Activated T-cell treated with anti-CD3 and anti-CD28 coated beads, Interleukin-2, amount 50 U/mL, for 4 hours (primary cell): ENCODE data around the gene DDIT3. TPM values are rescaled to one million over a fixed set of nuclear protein-coding genes. Genes with fewer than 3 reads are reported as not detected.

Source experiments
- ATAC-seq, 2 donors: fragments of 200-7000 bp; cut with Tn5 transposase; one replicate each; pipeline ENCODE4 v1.10.0; 2021
- DNase-seq: peaks from one replicate; pipeline ENCODE4 v3.0.0-alpha.2; 2020
- H3K27me3 Mint-ChIP-seq: one replicate; pipeline ENCODE4 v1.8.0; 2021; ENCODE audit warnings: low read depth, mixed read lengths
- H3K36me3 Mint-ChIP-seq: one replicate; pipeline ENCODE4 v1.8.0; 2022; ENCODE audit warnings: mixed read lengths; ENCODE audit not compliant: insufficient read depth
- H3K4me1 Mint-ChIP-seq: one replicate; pipeline ENCODE4 v1.8.0; 2021; ENCODE audit warnings: low read depth, mixed read lengths
- H3K4me3 Mint-ChIP-seq: one replicate; pipeline ENCODE4 v1.8.0; 2021; ENCODE audit warnings: mild to moderate bottlenecking, moderate library complexity, mixed read lengths
- H3K9me3 Mint-ChIP-seq: one replicate; pipeline ENCODE4 v1.8.0; 2021; ENCODE audit warnings: mixed read lengths
- total RNA-seq, 3 donors: library from RNA; stranded (reverse); gene quantifications; one replicate each; pipeline ENCODE4 v1.2.1, GENCODE V29; 2021

The DDIT3 gene
- total RNA-seq, 3 donors from 2014 or later = 9.2 to 12.2 (median 10.8) TPM

DNA sequence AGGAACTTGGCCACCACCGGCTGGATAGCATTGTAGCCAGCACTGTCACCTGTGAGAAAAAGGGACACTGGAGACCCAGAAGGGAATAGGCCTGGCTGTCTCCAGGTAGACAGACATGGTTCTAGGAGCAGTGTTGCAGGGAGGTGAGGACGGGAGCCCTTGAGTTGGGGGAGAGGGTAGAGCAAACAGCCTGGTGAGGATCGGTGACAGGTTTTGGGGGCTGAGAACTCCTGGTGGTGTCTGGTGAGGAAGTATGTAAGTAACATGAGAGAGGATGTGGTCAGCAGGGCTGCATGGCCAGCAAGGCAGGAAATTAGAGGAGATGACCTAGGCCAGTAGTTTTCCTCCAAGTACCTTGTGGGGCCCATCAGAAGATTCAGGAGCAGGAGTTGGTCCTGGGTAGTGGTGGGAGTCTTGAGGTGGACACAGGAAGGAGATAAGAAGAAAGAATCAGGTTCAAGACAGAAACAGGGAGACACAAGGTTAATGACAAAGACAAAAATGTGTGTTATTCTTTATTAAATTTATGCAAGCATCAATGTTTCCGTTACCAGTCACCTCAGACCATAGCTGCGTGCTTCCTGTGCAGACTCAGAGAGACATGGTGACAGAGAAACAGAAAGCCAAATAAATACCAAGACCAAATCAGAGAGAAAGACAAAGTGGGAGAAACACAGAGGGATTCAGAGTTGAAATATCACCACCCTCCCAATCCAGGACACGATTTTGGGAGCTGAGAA, 40.8 kb downstream of the DDIT3 start, which contains the start of gene ARHGAP9:
Gene ARHGAP9, minus strand, starts transcription at position 491 of the 740 bp plus-strand sequence. Its CDS starts 460 bp downstream, at position 31.
- Mint-ChIP-seq H3K27me3 (no peaks in the 10 kb centered on the region), H3K4me3 (peak within 1 kb of the TSS; percentile 91), H3K4me1 (peaks cover 75% of the 10 kb centered on the region), H3K36me3 (peaks cover 7% of the 10 kb centered on the region), H3K9me3 (no peaks in the 10 kb centered on the region)
- ATAC-seq = peak; percentile 59 to 64
- DNase-seq = peak; percentile 52

DNA sequence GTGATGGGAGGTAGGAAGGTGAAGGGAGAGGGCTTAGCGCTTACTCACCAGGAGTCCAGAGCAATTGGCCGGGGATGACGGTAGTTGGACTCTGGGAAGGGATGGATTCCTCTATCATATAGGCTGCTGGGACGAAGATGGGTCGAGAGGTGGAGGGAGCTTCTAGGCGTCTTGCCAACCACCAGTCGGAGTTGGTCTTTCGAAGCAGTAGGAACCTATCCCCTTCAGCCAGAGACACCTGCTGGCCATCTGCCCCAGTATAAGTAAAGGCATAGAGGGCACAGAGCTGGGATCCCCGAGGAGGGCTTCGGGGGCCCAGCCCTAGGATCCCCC, 41.3 kb downstream of the DDIT3 start:
- H3K27me3 Mint-ChIP-seq = no peaks in the 10 kb centered on the region
- H3K36me3 Mint-ChIP-seq = peaks cover 12% of the 10 kb centered on the region
- H3K9me3 Mint-ChIP-seq = no peaks in the 10 kb centered on the region
- peaks cover 80% of the 10 kb centered on the region for H3K4me1 Mint-ChIP-seq
- no peak for ATAC-seq
- peak overlapping the region; percentile 91 for H3K4me3 Mint-ChIP-seq
- no peak for DNase-seq

DNA sequence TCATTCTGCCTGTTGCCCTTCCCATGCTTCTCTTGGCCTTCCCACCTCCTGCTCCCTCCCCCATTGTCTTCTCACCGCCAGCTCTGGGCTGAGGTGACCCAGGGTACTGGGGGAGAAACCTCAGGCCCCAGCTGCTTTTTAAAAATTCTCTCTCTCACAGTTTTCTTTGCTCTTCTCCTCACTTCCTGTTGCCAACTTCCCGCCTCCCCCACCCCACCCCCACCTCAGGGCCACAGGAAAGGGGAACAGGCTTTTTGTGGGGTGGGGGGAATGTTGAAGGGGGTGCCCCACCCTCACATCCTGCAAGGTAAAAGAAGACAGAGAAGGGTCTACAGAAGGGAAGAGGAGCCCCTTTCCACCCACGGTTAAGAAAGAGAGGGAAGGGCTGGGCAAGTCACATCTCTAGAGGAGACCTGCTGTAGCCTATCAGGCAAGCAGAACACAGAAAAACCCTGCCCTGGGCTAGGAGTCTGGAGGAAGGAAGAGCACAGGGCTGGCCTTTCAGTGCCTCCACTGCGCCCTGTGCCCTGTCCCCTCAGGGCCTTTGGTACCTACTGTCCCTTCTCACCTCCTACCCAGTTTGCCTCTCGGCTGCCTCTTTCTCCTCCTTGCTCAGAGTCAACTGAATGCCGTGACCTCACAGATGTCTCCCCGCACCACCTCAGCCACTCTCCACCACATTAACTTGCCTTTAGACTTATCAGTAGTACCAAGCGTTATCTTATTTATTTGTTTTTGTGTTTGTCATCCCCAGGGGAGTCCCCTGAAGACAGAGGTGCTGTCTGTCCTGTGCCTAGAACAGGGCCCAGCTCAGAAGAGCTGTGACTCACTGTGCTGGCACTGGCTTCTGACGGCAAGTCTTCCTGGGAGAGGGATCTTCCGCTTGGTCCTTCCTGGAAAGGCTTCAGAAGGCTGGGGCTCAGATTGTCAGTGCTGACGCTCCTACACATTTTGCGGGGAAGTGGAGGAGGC, 42.3 kb downstream of the DDIT3 start:
- Mint-ChIP-seq H3K36me3 (peaks cover 14% of the 10 kb centered on the region), H3K4me3 (peak overlapping the region; percentile 91), H3K27me3 (no peaks in the 10 kb centered on the region), H3K9me3 (no peaks in the 10 kb centered on the region), H3K4me1 (peaks cover 81% of the 10 kb centered on the region)
- DNase-seq (peak; percentile 50), ATAC-seq (peak; percentile 42 to 46)

- no peak for DNase-seq
- Mint-ChIP-seq H3K9me3 (no peaks in the 10 kb centered on the region), H3K4me1 (peaks cover 87% of the 10 kb centered on the region), H3K4me3 (peak overlapping the region; percentile 91), H3K27me3 (no peaks in the 10 kb centered on the region), H3K36me3 (peaks cover 14% of the 10 kb centered on the region)
- ATAC-seq = no peak
Measured at GRCh38 chr12:57476993-57477709, 43.2 kb downstream of the DDIT3 start.

GRCh38 chr12:57476162-57476992, 43.9 kb downstream of the DDIT3 start:
- Mint-ChIP-seq H3K27me3 (no peaks in the 10 kb centered on the region), H3K9me3 (no peaks in the 10 kb centered on the region), H3K4me3 (peak overlapping the region; percentile 91), H3K4me1 (peaks cover 84% of the 10 kb centered on the region), H3K36me3 (peaks cover 17% of the 10 kb centered on the region)
- peak; percentile 49 to 55 for ATAC-seq
- peak; percentile 67 for DNase-seq

DNA sequence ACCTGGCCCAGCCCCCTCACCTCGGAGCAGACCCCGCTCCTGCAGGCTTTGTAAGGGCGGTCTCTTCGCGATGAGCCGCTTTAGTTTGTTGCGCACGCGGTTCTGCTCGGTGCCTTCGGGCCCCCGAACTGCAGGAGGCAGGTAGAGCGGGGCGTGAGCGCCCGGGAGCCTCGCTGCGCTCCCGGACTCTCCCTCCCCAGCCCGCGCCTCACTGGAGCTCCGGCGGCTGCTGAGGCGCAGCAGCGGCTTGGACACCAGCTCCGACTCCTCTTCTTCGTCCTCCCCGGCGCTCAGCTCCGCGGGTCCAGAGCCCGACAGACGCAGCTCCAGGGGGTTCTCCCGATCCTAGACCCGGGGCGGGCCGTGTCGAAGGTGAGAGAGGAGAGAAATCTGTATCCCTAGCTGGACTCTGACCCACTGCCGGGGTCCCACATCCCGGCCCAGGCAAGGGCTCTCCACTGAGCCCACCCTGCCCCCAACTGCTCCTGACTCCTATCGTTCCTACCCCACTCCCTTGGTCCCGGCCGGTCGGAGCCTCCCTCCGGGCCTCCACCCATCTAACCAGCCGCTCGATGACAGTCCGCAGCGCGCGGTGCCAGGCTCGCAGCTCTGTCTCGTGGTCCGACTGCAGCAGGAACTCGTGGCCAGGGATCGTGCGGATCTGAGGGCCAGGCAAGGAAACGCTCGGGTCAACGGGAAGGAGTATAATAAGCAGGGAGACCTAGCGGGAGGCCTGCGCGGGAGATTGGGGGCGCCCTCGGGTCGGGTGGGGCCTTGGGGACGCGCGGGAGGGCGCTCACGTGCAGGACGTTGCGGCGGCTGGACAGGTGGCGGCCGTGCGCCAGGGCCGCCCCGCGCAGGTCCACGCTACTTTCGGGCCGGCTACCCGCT, 44.8 kb downstream of the DDIT3 start:
- H3K4me1 Mint-ChIP-seq = peaks cover 75% of the 10 kb centered on the region
- no peak for DNase-seq
- peak; percentile 0 to 1 for ATAC-seq
- H3K4me3 Mint-ChIP-seq = peak overlapping the region; percentile 91
- no peaks in the 10 kb centered on the region for H3K9me3 Mint-ChIP-seq
- no peaks in the 10 kb centered on the region for H3K27me3 Mint-ChIP-seq
- H3K36me3 Mint-ChIP-seq = peaks cover 17% of the 10 kb centered on the region

DNA sequence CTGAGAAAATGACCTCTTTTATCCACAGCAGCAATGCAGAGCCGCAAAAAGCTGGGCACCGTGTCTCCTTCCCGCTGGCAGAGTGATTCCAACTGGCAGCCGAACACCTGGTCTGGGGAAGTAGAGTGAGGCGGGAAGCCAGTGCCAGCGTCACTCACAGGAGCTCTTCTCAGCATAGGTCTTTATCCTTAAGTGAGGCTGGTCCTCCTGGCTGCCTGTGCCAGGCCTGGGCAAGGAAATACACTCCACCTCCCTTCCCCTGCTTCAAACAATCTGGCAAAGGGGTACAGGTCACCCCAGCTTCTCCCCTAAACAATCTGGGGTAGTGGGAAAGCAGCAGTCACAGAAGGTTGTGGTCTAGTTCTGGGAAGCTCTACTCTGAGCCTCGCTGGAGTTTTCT, 45.5 kb downstream of the DDIT3 start:
- Mint-ChIP-seq H3K36me3 (peaks cover 17% of the 10 kb centered on the region), H3K4me1 (peaks cover 69% of the 10 kb centered on the region), H3K9me3 (no peaks in the 10 kb centered on the region), H3K4me3 (peak overlapping the region; percentile 59), H3K27me3 (no peaks in the 10 kb centered on the region)
- no peak for ATAC-seq
- DNase-seq = no peak

- Mint-ChIP-seq H3K4me3 (peak overlapping the region; percentile 59), H3K36me3 (peaks cover 17% of the 10 kb centered on the region), H3K4me1 (peaks cover 65% of the 10 kb centered on the region), H3K9me3 (no peaks in the 10 kb centered on the region), H3K27me3 (no peaks in the 10 kb centered on the region)
- DNase-seq (no peak), ATAC-seq (no peak)
Measured at GRCh38 chr12:57474430-57474829, 45.9 kb downstream of the DDIT3 start.

- H3K4me3 Mint-ChIP-seq = peak overlapping the region; percentile 59
- peaks cover 59% of the 10 kb centered on the region for H3K4me1 Mint-ChIP-seq
- H3K36me3 Mint-ChIP-seq = peaks cover 20% of the 10 kb centered on the region
- no peaks in the 10 kb centered on the region for H3K9me3 Mint-ChIP-seq
- DNase-seq (no peak), ATAC-seq (no peak)
- H3K27me3 Mint-ChIP-seq = no peaks in the 10 kb centered on the region
Measured at GRCh38 chr12:57473886-57474285, 46.4 kb downstream of the DDIT3 start.

- peaks cover 22% of the 10 kb centered on the region for H3K36me3 Mint-ChIP-seq
- no peaks in the 10 kb centered on the region for H3K27me3 Mint-ChIP-seq
- no peak overlapping the region for H3K4me3 Mint-ChIP-seq
- no peaks in the 10 kb centered on the region for H3K9me3 Mint-ChIP-seq
- DNase-seq = no peak
- no peak for ATAC-seq
- peaks cover 54% of the 10 kb centered on the region for H3K4me1 Mint-ChIP-seq
Measured at GRCh38 chr12:57473392-57473791, 46.9 kb downstream of the DDIT3 start.

DNA sequence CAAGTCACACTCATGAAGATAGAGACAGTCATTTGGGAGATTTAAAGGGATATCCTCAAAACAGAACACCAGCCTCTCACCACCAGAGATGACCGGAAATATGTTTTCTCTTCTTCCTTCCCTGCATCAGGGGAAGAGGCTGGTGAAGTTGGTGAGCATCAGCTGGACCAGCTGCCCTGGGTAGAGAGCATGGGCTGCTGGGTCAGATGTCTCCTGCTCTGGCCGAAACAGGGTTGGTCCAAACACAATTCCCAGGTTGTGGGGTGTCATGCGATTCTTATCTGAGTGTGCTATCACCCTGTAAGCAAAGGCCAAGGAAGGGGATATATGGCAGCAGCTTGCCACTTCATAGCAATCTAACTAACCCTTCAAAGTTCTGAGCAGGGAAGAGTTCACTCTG, 47.9 kb downstream of the DDIT3 start:
- Mint-ChIP-seq H3K4me1 (peaks cover 47% of the 10 kb centered on the region), H3K4me3 (no peak overlapping the region), H3K27me3 (no peaks in the 10 kb centered on the region), H3K36me3 (peaks cover 32% of the 10 kb centered on the region), H3K9me3 (no peaks in the 10 kb centered on the region)
- DNase-seq (no peak), ATAC-seq (no peak)

DNA sequence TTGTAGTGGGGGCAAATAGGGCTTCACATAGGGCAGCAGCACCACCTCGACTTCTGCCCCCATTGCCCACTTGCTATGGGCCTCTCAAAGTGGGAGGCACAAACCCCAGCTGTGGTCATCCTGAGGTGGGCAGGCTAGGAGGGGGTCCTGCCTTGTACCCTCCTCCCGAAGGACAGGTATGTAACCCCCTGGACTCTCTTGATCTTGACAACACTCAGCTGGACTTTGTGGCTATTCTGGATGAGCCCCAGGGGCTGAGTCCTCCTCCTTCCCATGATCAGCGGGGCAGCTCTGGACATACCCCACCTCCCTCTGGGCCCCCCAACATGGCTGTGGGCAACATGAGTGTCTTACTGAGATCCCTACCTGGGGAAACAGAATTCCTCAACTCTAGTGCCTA, 48.7 kb downstream of the DDIT3 start:
- peaks cover 39% of the 10 kb centered on the region for H3K4me1 Mint-ChIP-seq
- no peaks in the 10 kb centered on the region for H3K9me3 Mint-ChIP-seq
- no peak for DNase-seq
- H3K4me3 Mint-ChIP-seq = no peak overlapping the region
- no peak for ATAC-seq
- H3K27me3 Mint-ChIP-seq = no peaks in the 10 kb centered on the region
- H3K36me3 Mint-ChIP-seq = peaks cover 32% of the 10 kb centered on the region
